HG02943 (cell line): ENCODE data around the gene RBM23.

Experiments used
- ATAC-seq: cut with Tn5 transposase; IDR thresholded peaks from one replicate; pipeline ENCODE4 v1.9.1; 2021; ENCODE audit warnings: mild to moderate bottlenecking, low read depth, moderate library complexity; ENCODE audit not compliant: unreplicated experiment

Gene RBM23

DNA sequence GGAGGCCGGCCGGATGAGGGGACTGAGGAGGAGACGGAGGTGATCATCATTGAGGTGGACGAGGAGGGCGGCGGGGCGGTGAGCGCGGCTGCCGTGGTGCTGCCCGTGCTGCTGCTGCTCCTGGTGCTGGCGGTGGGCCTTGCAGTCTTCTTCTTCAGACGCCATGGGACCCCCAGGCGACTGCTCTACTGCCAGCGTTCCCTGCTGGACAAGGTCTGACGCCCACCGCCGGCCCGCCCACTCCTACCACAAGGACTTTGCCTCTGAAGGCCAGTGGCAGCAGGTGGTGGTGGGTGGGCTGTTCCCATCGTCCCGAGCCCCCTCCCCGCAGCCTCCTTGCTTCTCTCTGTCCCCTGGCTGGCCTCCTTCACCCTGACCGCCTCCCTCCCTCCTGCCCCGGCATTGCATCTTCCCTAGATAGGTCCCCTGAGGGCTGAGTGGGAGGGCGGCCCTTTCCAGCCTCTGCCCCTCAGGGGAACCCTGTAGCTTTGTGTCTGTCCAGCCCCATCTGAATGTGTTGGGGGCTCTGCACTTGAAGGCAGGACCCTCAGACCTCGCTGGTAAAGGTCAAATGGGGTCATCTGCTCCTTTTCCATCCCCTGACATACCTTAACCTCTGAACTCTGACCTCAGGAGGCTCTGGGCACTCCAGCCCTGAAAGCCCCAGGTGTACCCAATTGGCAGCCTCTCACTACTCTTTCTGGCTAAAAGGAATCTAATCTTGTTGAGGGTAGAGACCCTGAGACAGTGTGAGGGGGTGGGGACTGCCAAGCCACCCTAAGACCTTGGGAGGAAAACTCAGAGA is 72.9 kb downstream of the RBM23 start:
- ATAC-seq = no peak

DNA sequence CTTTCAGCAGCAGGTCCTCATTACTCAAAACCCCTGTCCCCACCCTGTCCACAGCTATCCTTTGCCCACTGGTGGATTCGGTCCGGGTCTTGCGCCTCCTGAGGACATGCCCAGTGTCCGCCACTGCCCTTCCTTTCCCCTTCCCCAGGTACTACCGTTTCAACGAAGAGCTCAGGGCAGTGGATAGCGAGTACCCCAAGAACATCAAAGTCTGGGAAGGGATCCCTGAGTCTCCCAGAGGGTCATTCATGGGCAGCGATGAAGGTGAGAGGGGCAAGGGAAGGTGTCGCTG is 73.9 kb downstream of the RBM23 start:
- no peak for ATAC-seq

DNA sequence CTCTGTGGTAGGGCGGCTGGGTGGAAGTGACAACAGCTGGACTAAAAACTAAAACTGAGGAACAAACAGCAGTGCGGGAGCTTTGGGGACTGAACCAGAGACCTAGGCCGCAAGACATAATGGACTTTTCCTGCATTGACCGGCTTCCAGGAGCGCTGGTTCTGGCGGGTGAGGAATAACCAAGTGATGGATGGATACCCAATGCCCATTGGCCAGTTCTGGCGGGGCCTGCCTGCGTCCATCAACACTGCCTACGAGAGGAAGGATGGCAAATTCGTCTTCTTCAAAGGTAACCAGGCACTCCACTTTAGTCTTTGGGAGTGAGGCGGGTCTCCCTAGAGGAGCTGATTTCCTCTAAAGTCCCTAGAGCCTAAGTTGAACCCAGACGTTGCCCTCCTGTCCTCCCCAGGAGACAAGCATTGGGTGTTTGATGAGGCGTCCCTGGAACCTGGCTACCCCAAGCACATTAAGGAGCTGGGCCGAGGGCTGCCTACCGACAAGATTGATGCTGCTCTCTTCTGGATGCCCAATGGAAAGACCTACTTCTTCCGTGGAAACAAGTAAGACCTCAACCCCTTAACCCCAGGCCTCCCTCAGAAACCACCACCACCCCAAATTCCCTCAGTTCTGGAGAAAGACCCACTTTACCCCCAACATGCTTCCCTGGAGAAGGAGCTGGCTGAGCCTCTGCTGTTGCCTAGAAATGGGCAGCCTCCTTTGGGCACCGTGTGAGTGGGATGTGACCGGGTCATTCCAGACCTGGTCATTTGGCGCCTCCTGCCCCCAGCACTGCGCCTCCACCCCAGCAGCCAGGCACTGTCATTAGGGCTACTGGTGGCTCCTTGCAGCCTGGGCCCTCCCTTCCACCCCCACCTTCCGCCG is 74.5 kb downstream of the RBM23 start:
- no peak for ATAC-seq
